A549 (cell line): ENCODE measurements around the gene CSTF3.

ENCODE experiments used
- CTCF ChIP-seq: fragments of >200 bp; sonication (Bioruptor Twin); formaldehyde crosslinking; IDR thresholded peaks from 3 replicates; pipeline ENCODE4 v1.5.1; 2016
- EHF ChIP-seq: fragments of 250-450 bp; sonication (Bioruptor Pico); IDR thresholded peaks from 2 replicates; pipeline ENCODE4 v1.5.0; 2020; ENCODE audit warnings: mild to moderate bottlenecking
- EP300 ChIP-seq, 2 experiments: fragments of >200 bp; sonication (Bioruptor Twin); formaldehyde crosslinking; IDR thresholded peaks; 2 replicates in 1 of 2; 3 replicates in 1 of 2; pipeline ENCODE4 v1.6.1; 2016 to 2017
- JUN ChIP-seq, 2 experiments: fragments of >200 bp; sonication (Bioruptor Twin); formaldehyde crosslinking; IDR thresholded peaks; 2 replicates in 1 of 2; 3 replicates in 1 of 2; pipeline ENCODE4 v1.6.1; 2016 to 2017
- MYC ChIP-seq: IDR thresholded peaks from 2 replicates; pipeline ENCODE4 v1.6.1; 2012; ENCODE audit warnings: mild to moderate bottlenecking, inconsistent platforms, low read length, improper control_type of control experiment, borderline replicate concordance
- POLR2AphosphoS2 ChIP-seq: conservative IDR thresholded peaks from 2 replicates; pipeline ENCODE4 v1.6.1; 2012; ENCODE audit warnings: low read length, improper control_type of control experiment, inconsistent platforms
- REST ChIP-seq: fragments of 200-600 bp; sonication (generic); IDR thresholded peaks from 2 replicates; pipeline ENCODE4 v1.6.1; 2016; ENCODE audit warnings: antibody characterized with exemption, mild to moderate bottlenecking, moderate library complexity

- TF ChIP-seq MYC (no peak), POLR2AphosphoS2 (no peak), JUN (IDR thresholded peaks at IDR 0.05) (no peak), EHF (no peak), REST (no peak), CTCF (no peak), EP300 (IDR thresholded peaks at IDR 0.05) (no peak)
These were observed 97.1 kb downstream of the CSTF3 start for GRCh38 chr11:33064033-33064825.
